Uterus (tissue), 4 donors: ENCODE data around the gene COLEC11. TPM values are rescaled to one million over a fixed set of nuclear protein-coding genes. Genes with fewer than 3 reads are reported as not detected.
"Not testable (repeated sequence)": the region's sequence is repeated elsewhere in the genome, so short reads cannot be mapped to it uniquely, and the experiment has no call there.

Experiments used
- DNase-seq, 2 donors: peaks; one replicate each; pipeline ENCODE4 v3.0.0-alpha.2; 2019 to 2020
- H3K27ac ChIP-seq, 2 donors: fragments of 200-600 bp; sonication (generic); 1 replicate in 1 of 2; 2 replicates in 1 of 2; pipeline ENCODE4 v1.5.1; 2016 to 2018
- H3K27me3 ChIP-seq, 2 donors: fragments of 200-600 bp; sonication (generic); one replicate each; pipeline ENCODE4 v1.5.1; 2018 to 2019; ENCODE audit warnings: control low read depth in 1 of 2
- H3K36me3 ChIP-seq, 2 donors: fragments of 200-600 bp; sonication (generic); one replicate each; pipeline ENCODE4 v1.5.1; 2019; ENCODE audit warnings: control low read depth in 1 of 2
- H3K4me1 ChIP-seq, 2 donors: fragments of 200-600 bp; sonication (generic); one replicate each; pipeline ENCODE4 v1.5.1; 2018 to 2019; ENCODE audit warnings: control low read depth in 1 of 2
- H3K4me3 ChIP-seq, 2 donors: fragments of 200-600 bp; sonication (generic); 1 replicate in 1 of 2; 2 replicates in 1 of 2; pipeline ENCODE4 v1.5.1; 2018 to 2019; ENCODE audit warnings: mild to moderate bottlenecking in 1 of 2
- H3K9me3 ChIP-seq, 2 donors: fragments of 200-600 bp; sonication (generic); one replicate each; pipeline ENCODE4 v1.5.1; 2019; ENCODE audit warnings: control low read depth in 1 of 2
- POLR2A ChIP-seq, 2 donors: fragments of 450-650 bp; IDR thresholded peaks; one replicate each; pipeline ENCODE4 v1.6.1; 2016; ENCODE audit warnings: antibody characterized with exemption in 2 of 2, mild to moderate bottlenecking in 1 of 2, moderate library complexity in 1 of 2
- intact Hi-C: fragments of 100-400 bp; cut with DNase I; formaldehyde crosslinking; loops from one replicate; pipeline ENCODE4 v1.15.1; 2023; ENCODE audit warnings: low total_unique reads
- total RNA-seq, 4 donors: library from RNA; depleted of rRNA in 3 of 4; stranded (reverse); fragments of >200 nt in 3 of 4; gene quantifications; one replicate each; pipeline versions ENCODE4 v1.1.0 to v1.2.4, GENCODE V29; 2014 to 2023
- TF ChIP-seq, protein P1 (sequence below), 4 experiments: fragments of 200-600 bp in 2 of 4; fragments of 450-650 bp in 2 of 4; sonication (generic) in 2 of 4; IDR thresholded peaks; one replicate each; pipeline ENCODE4 v1.5.1; 2016 to 2019; ENCODE audit warnings: antibody characterized with exemption in 4 of 4, mild to moderate bottlenecking in 2 of 4, moderate library complexity in 1 of 4
- donor health status: DM: yes; HTN: yes; CAD: no.

The COLEC11 gene
- total RNA-seq, 4 donors from 2014 or later: 0.37 to 0.55 TPM; not detected in 2

DNA sequence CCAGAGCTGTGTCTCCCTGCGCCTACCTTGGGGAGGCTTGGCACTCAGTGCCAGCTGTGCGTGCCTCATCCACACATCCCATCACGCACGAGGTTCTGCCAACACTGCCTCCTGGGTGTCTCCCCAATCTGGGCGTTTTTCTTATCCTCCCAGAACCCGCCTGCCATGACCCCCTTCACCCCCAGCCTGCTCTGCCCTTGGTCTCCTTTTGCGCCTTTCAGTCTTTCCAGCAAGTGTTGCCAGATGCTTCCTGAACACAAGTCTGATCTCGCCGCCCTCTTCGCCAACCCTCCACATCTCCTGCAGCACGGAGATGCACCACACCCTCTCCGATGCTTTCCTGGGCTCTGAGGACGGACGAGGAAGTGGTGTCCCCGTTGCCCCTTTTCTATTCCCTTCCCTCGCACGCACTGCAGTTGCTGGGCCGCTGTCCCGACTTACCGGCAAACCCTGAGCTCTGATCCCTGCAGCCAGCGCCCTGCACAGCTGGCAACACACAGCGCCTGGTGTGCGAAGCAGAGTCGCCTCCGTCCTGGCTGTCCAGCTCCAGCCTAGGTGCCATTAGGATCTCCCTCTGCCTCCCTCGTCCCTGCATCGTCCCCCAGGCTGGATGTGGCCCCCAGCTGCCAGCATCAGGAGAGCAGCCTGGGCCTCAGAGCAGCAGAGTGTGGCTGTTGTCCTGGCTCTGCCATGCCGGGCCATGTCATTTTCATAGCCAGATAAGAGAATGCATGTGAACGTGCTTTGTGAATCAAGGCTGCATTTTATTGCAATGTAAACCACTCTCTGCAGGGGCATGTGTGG lies 40.5 kb downstream of the COLEC11 start:
- DNase-seq: peak in 1 of 2 donors; percentile 5
- TF ChIP-seq POLR2A (IDR thresholded peaks at IDR 0.05): no peak
- TF ChIP-seq, protein P1, sequence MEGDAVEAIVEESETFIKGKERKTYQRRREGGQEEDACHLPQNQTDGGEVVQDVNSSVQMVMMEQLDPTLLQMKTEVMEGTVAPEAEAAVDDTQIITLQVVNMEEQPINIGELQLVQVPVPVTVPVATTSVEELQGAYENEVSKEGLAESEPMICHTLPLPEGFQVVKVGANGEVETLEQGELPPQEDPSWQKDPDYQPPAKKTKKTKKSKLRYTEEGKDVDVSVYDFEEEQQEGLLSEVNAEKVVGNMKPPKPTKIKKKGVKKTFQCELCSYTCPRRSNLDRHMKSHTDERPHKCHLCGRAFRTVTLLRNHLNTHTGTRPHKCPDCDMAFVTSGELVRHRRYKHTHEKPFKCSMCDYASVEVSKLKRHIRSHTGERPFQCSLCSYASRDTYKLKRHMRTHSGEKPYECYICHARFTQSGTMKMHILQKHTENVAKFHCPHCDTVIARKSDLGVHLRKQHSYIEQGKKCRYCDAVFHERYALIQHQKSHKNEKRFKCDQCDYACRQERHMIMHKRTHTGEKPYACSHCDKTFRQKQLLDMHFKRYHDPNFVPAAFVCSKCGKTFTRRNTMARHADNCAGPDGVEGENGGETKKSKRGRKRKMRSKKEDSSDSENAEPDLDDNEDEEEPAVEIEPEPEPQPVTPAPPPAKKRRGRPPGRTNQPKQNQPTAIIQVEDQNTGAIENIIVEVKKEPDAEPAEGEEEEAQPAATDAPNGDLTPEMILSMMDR (IDR thresholded peaks at IDR 0.05): no peak
- Histone ChIP-seq H3K27ac (no peak overlapping the region), H3K9me3 (no peaks in the 10 kb centered on the region), H3K4me3 (no peak overlapping the region), H3K27me3 (no peaks in the 10 kb centered on the region), H3K36me3 (no peaks in the 10 kb centered on the region), H3K4me1 (no peaks in the 10 kb centered on the region)
- intact Hi-C loops: no loop called here

- H3K27me3 ChIP-seq, H3K4me1 ChIP-seq, H3K36me3 ChIP-seq, H3K27ac ChIP-seq, H3K9me3 ChIP-seq, H3K4me3 ChIP-seq, intact Hi-C loops: not testable (repeated sequence)
- DNase-seq: peak in 1 of 2 donors; percentile 4
These were observed 41.0 kb downstream of the COLEC11 start for GRCh38 chr2:3635975-3636327.

GRCh38 chr2:3636586-3637310 lies 41.8 kb downstream of the COLEC11 start:
- intact Hi-C loops: no loop called here
- Histone ChIP-seq H3K9me3 (no peaks in the 10 kb centered on the region), H3K4me3 (no peak overlapping the region), H3K27ac (no peak overlapping the region), H3K36me3 (no peaks in the 10 kb centered on the region), H3K4me1 (no peaks in the 10 kb centered on the region), H3K27me3 (no peaks in the 10 kb centered on the region)
- TF ChIP-seq POLR2A (IDR thresholded peaks at IDR 0.05): no peak
- TF ChIP-seq, protein P1 (IDR thresholded peaks at IDR 0.05): no peak
- peak in 1 of 2 donors; percentile 1 for DNase-seq

DNA sequence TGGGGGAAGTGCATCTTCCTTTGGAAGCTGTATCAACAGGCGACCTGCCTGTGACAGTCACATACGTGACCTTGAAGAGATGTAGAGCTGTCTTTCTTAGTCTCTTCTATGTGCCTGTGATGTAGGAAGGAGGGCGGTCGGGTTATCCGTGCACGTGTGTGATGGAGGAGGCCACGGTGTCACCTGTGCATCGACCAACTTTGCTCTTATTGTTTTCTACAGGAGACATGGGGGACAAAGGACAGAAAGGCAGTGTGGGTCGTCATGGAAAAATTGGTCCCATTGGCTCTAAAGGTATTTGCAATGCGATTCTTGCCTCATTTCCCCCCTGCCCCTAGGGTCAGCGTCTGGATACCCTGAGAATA lies 42.4 kb downstream of the COLEC11 start:
- TF ChIP-seq, protein P1 (IDR thresholded peaks at IDR 0.05): no peak
- no peak for TF ChIP-seq POLR2A (IDR thresholded peaks at IDR 0.05)
- intact Hi-C loops: no loop called here
- DNase-seq: no peak
- no peaks in the 10 kb centered on the region for H3K27me3 ChIP-seq
- no peak overlapping the region for H3K4me3 ChIP-seq
- no peaks in the 10 kb centered on the region for H3K36me3 ChIP-seq
- H3K9me3 ChIP-seq: no peaks in the 10 kb centered on the region
- no peak overlapping the region for H3K27ac ChIP-seq
- H3K4me1 ChIP-seq: no peaks in the 10 kb centered on the region

- H3K27me3 ChIP-seq: no peaks in the 10 kb centered on the region
- peak in 1 of 2 donors; percentile 5 for DNase-seq
These were observed 43.0 kb downstream of the COLEC11 start for GRCh38 chr2:3637692-3638455.

More at GRCh38 chr2:3637692-3638455, 43.0 kb downstream of the COLEC11 start:
- no peaks in the 10 kb centered on the region for H3K4me1 ChIP-seq
- H3K4me3 ChIP-seq: no peak overlapping the region
- H3K27ac ChIP-seq: no peak overlapping the region
- no peaks in the 10 kb centered on the region for H3K9me3 ChIP-seq
- intact Hi-C loops: no loop called here
- TF ChIP-seq POLR2A (IDR thresholded peaks at IDR 0.05): no peak
- TF ChIP-seq, protein P1 (IDR thresholded peaks at IDR 0.05): no peak
- H3K36me3 ChIP-seq: no peaks in the 10 kb centered on the region
